Activated naive CD8-positive, alpha-beta T cell treated with anti-CD3 and anti-CD28 coated beads, Interleukin-2, amount 10 ng/mL, durations not matched to agents 7 days and 5 days (primary cell): ENCODE measurements around the gene SEMA3F. TPM values are rescaled to one million over a fixed set of nuclear protein-coding genes. Genes with fewer than 3 reads are reported as not detected.
A peak's percentile ranks its signal among the peaks of the same experiment; 100 is the strongest.

Source experiments
- ATAC-seq: fragments of 150-1000 bp; cut with Tn5 transposase; one replicate; pipeline ENCODE4 v1.10.0; 2021; ENCODE audit warnings: low read depth, moderate library complexity
- POLR2A ChIA-PET: fragments of 350-600 bp; sonication (Branson Sonifier 250); formaldehyde crosslinking; loops from one replicate; lab custom pipeline; 2021; ENCODE audit warnings: antibody characterized with exemption; lab: Charles Lee
- DNase-seq: peaks from one replicate; pipeline ENCODE4 v3.0.0; 2021
- H3K27ac Mint-ChIP-seq: one replicate; pipeline ENCODE4 v1.8.0; 2022; ENCODE audit warnings: mild to moderate bottlenecking, mixed read lengths
- H3K27me3 Mint-ChIP-seq: one replicate; pipeline ENCODE4 v1.8.0; 2022; ENCODE audit warnings: mild to moderate bottlenecking, moderate library complexity, mixed read lengths
- H3K36me3 Mint-ChIP-seq: one replicate; pipeline ENCODE4 v1.8.0; 2021; ENCODE audit warnings: mild to moderate bottlenecking, mixed read lengths
- H3K4me1 Mint-ChIP-seq: one replicate; pipeline ENCODE4 v1.8.0; 2021; ENCODE audit warnings: mixed read lengths
- H3K4me3 Mint-ChIP-seq: one replicate; pipeline ENCODE4 v1.8.0; 2022; ENCODE audit warnings: mild to moderate bottlenecking, moderate library complexity, mixed read lengths
- H3K9me3 Mint-ChIP-seq: one replicate; pipeline ENCODE4 v1.8.0; 2021; ENCODE audit warnings: mixed read lengths
- total RNA-seq, 2 experiments: library from RNA; stranded (reverse); gene quantifications; one replicate each; pipeline ENCODE4 v1.2.3, GENCODE V29; 2021

The SEMA3F gene
- total RNA-seq, 2 experiments from 2014 or later = 0.09 TPM; not detected in 1

DNA sequence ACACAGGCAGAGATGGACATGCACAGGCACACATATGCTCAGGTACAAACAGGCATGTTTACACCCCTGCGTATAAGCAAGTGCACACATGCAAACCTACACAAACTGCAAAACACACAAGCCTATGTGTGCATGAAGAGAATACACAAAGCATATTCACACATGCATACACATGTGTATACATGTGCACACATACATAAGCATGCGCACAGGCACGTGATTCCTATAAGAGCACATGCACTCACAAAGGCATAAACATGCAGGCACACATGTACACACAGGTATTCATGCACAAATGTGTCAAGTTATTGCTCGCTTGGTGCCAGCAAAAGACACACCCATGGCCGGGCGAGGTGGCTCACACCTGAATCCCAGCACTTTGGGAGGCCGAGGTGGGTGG lies 34.9 kb downstream of the SEMA3F start:
- Mint-ChIP-seq H3K9me3 (no peaks in the 10 kb centered on the region), H3K27me3 (peaks cover 15% of the 10 kb centered on the region), H3K4me1 (peaks cover 3% of the 10 kb centered on the region), H3K27ac (no peak overlapping the region), H3K4me3 (no peak overlapping the region), H3K36me3 (no peaks in the 10 kb centered on the region)
- ATAC-seq (no peak), DNase-seq (no peak)
- POLR2A ChIA-PET = interaction anchor here (0.7 kb wide), 1 partner anchor 79 kb away, joined by 3 read pairs; the partner anchor contains the start of gene SEMA3B

DNA sequence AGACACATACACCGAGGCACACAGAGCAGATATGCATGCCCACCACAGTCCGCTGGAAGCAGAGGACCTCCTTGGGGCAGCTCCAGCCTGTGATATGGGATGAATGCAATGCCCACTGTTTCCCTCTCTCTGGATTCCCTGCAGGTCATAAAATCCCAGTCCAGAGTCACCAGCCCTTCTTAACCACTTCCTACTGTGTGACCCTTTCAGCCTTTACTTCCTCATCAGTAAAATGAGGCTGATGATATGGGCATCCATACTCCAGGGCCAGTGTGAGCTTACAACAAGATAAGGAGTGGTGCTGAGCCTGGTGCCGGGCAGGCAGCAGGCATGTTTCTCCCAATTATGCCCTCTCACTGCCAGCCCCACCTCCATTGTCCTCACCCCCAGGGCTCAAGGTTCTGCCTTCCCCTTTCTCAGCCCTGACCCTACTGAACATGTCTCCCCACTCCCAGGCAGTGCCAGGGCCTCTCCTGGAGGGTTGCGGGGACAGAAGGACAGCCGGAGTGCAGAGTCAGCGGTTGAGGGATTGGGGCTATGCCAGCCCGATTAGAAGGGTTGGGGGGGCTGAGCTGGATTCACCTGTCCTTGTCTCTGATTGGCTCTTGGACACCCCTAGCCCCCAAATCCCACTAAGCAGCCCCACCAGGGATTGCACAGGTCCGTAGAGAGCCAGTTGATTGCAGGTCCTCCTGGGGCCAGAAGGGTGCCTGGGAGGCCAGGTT lies 36.0 kb downstream of the SEMA3F start, which contains the start of gene GNAT1:
GNAT1 (plus strand) TSS at position 675 of the 725 bp plus-strand sequence. CDS start 116 bp downstream, outside the sequence.
- Mint-ChIP-seq H3K4me1 (peaks cover 3% of the 10 kb centered on the region), H3K4me3 (no peak within 1 kb of the TSS), H3K9me3 (no peaks in the 10 kb centered on the region), H3K36me3 (no peaks in the 10 kb centered on the region), H3K27ac (no peak within 1 kb of the TSS), H3K27me3 (peaks cover 16% of the 10 kb centered on the region)
- POLR2A ChIA-PET = interaction anchor here (0.6 to 0.7 kb wide), 2 partner anchors 78 to 93 kb away, joined by 3 to 4 read pairs; partner anchors contain the start of gene SEMA3B
- ATAC-seq = no peak
- DNase-seq = no peak

DNA sequence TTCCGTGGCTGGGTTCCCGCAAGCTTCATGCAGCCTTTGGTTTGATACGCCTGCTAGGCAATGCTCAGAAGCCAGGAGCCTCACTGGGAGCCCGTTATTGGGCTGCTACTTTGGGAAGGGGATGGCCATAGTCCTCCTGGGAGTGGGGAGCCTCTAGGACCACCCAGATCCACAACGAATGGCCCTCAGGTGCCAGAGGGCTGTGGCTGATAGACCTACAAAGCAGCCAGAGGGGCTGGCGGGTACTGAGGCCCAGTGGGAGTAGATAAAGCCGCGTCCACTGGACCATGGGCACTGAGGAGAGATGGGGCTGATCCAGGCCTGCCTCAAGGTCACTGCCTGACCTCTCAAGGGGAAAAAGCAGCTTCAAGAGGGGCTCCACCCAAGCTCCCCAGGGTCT lies 37.0 kb downstream of the SEMA3F start:
- peaks cover 3% of the 10 kb centered on the region for H3K4me1 Mint-ChIP-seq
- H3K36me3 Mint-ChIP-seq = no peaks in the 10 kb centered on the region
- POLR2A ChIA-PET = no interaction called here
- H3K27ac Mint-ChIP-seq = no peak overlapping the region
- ATAC-seq (no peak), DNase-seq (no peak)
- no peaks in the 10 kb centered on the region for H3K9me3 Mint-ChIP-seq
- H3K4me3 Mint-ChIP-seq = no peak overlapping the region
- peaks cover 20% of the 10 kb centered on the region for H3K27me3 Mint-ChIP-seq

DNA sequence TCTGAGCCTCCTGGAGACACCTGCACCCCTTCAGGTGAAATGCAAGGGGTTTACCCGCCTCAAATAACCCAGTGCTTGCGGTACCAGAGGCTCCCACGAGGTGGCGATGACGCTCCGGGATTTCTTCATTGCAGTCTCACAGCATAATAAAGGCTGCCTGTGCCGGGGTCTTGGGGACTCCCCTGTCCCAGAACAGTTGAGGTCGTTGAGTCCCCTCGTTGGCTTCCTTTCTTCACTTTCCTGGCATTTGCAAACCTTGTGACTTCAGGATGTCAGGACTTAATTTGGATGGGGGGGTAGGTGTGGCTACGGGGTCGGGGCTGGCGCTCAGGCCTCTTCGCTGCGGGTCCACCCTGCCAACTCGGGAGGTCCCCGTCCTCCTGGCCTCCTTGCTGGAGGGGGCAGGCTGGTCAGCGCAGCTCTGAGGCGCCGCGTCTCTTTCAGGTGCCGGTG lies 37.6 kb downstream of the SEMA3F start:
- H3K27ac Mint-ChIP-seq = no peak overlapping the region
- ATAC-seq (peak; percentile 36), DNase-seq (peak; percentile 90)
- H3K9me3 Mint-ChIP-seq = no peaks in the 10 kb centered on the region
- H3K36me3 Mint-ChIP-seq = no peaks in the 10 kb centered on the region
- peaks cover 22% of the 10 kb centered on the region for H3K27me3 Mint-ChIP-seq
- POLR2A ChIA-PET = no interaction called here
- no peak overlapping the region for H3K4me3 Mint-ChIP-seq
- peaks cover 3% of the 10 kb centered on the region for H3K4me1 Mint-ChIP-seq

DNA sequence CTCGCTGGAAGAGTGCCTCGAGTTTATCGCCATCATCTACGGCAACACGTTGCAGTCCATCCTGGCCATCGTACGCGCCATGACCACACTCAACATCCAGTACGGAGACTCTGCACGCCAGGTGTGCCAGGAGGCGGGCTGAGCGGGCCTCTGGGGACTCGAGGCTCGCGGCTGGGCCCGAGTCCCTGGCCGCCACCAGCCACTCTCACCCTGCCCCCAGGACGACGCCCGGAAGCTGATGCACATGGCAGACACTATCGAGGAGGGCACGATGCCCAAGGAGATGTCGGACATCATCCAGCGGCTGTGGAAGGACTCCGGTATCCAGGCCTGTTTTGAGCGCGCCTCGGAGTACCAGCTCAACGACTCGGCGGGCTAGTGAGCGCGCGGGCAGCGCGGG lies 38.2 kb downstream of the SEMA3F start:
- POLR2A ChIA-PET = interaction anchor here (1.4 to 2.7 kb wide), 2 partner anchors 33 to 67 kb away, joined by 3 to 30 read pairs; no protein-coding TSS in a partner anchor

DNA sequence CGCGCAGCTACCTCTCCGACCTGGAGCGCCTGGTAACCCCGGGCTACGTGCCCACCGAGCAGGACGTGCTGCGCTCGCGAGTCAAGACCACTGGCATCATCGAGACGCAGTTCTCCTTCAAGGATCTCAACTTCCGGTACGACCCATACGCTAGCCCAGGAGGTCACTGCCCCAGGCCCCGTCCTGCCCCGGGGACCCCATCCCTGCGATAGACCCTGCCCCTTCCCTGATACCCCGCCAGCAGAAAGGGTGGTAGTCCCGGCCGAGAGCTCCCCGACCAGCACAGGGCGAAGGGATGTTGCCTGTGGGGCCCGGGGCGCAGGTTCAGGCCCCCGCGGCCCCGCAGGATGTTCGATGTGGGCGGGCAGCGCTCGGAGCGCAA lies 38.6 kb downstream of the SEMA3F start:
- no peak for ATAC-seq
- H3K27me3 Mint-ChIP-seq = peaks cover 26% of the 10 kb centered on the region
- H3K27ac Mint-ChIP-seq = no peak overlapping the region
- DNase-seq = peak; percentile 50
- H3K4me3 Mint-ChIP-seq = no peak overlapping the region
- H3K36me3 Mint-ChIP-seq = no peaks in the 10 kb centered on the region
- H3K9me3 Mint-ChIP-seq = no peaks in the 10 kb centered on the region
- H3K4me1 Mint-ChIP-seq = peaks cover 3% of the 10 kb centered on the region
- POLR2A ChIA-PET = interaction anchor here (1.0 to 2.7 kb wide), 4 partner anchors 27 to 82 kb away, joined by 3 to 30 read pairs (median 8); no protein-coding TSS in a partner anchor

More for the DNA sequence above, 38.2 kb downstream of the SEMA3F start:
- no peak overlapping the region for H3K4me3 Mint-ChIP-seq
- H3K4me1 Mint-ChIP-seq = peaks cover 3% of the 10 kb centered on the region
- no peaks in the 10 kb centered on the region for H3K36me3 Mint-ChIP-seq
- peaks cover 24% of the 10 kb centered on the region for H3K27me3 Mint-ChIP-seq
- no peak overlapping the region for H3K27ac Mint-ChIP-seq
- no peaks in the 10 kb centered on the region for H3K9me3 Mint-ChIP-seq
- ATAC-seq (no peak), DNase-seq (no peak)

DNA sequence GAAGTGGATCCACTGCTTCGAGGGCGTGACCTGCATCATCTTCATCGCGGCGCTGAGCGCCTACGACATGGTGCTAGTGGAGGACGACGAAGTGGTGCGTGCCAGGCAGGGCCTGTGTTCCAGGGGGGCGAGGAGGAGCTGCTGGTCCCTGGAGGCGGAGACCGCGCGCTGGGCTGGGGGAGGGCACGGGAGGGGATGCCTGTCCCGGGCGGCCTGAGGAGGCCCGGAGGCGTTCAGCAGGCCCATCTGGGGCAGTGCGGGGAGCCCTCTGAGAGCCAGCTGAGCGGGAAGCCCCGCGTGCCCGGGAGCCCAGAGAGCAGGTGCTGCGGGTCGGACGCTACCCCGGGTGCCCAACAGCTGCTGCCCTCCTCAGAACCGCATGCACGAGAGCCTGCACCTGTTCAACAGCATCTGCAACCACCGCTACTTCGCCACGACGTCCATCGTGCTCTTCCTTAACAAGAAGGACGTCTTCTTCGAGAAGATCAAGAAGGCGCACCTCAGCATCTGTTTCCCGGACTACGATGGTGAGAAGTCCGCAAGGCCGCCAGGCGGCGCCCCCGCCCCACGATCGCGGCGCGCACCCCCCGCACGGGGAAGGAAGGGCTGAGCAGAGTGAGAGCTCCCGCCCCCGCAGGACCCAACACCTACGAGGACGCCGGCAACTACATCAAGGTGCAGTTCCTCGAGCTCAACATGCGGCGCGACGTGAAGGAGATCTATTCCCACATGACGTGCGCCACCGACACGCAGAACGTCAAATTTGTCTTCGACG lies 39.2 kb downstream of the SEMA3F start:
- POLR2A ChIA-PET = interaction anchor here (0.7 to 2.7 kb wide), 9 partner anchors 10 to 82 kb away, joined by 3 to 30 read pairs (median 5); partner anchors contain the start of gene SLC38A3
- Mint-ChIP-seq H3K4me3 (peak overlapping the region; percentile 51), H3K36me3 (no peaks in the 10 kb centered on the region), H3K27me3 (peaks cover 31% of the 10 kb centered on the region), H3K27ac (no peak overlapping the region), H3K9me3 (no peaks in the 10 kb centered on the region), H3K4me1 (peaks cover 3% of the 10 kb centered on the region)
- ATAC-seq (peak; percentile 89), DNase-seq (peak; percentile 89)

DNA sequence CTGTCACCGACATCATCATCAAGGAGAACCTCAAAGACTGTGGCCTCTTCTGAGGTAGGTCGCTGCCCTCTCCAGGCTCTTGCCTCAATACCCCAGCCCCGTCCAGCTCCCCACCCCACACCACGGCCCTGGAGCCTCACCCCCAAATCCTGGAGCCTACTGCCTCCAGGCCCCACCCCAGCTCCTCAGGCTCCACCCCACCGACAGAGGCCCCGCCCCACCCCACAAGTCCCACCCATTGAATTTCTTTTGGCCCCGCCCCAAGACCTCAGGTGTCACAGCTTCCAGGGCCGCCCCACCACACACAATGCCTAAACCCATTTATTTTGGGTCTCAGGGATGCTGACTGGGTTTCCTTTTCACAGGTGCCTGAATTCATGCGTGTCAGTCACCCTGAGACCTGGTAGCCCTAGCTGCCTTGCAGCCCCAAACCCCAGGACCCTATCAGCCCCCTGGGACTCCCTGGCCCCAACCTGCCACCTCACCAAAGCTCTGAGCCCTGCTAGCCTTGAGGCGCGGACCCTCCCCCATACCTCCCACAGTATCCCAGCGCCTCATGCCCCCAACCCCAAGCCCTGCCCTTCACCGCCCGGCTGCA lies 39.9 kb downstream of the SEMA3F start:
- ATAC-seq = peak; percentile 32
- no peaks in the 10 kb centered on the region for H3K36me3 Mint-ChIP-seq
- no peak overlapping the region for H3K27ac Mint-ChIP-seq
- POLR2A ChIA-PET = interaction anchor here (0.7 to 2.7 kb wide), 9 partner anchors 9 to 81 kb away, joined by 3 to 30 read pairs (median 5); partner anchors contain the start of gene SLC38A3
- H3K4me3 Mint-ChIP-seq = peak overlapping the region; percentile 51
- H3K27me3 Mint-ChIP-seq = peaks cover 31% of the 10 kb centered on the region
- DNase-seq = peak; percentile 58
- peaks cover 3% of the 10 kb centered on the region for H3K4me1 Mint-ChIP-seq
- H3K9me3 Mint-ChIP-seq = no peaks in the 10 kb centered on the region

DNA sequence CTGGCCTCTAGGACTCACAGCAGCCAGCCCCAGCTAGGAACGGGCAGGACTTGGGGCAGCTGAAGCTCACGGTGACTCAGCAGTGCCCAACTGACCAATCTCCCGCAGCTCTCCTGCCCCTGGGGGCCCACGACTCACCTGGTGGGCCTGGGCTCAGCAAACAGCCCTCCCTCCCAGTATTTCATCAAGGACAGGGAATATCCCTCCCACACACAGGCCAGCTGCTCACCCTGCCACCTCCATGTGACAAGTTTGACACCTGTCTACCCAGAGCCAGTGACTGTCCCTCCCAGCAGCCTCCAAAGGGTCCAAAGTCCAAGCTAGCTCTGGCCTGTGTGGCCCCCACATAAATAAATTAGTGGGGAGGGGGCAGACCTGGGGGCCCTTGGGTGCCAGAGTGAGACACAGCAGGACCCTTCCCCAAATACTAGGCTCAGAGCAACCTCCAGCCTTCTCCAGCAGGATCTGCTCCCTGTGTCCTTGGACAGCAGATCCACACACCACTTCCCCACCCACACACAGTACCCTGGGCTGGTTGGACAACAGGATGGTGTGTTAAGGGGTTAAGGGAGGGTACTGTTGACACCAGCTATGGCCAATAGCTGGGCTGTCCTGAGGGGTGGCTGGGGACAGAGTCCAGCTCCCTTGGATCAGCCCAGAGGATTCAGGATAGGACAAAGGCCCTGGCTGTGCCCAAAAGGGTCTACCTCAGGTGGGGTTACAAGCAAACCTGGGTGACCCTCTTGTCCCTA lies 40.6 kb downstream of the SEMA3F start:
- no peak overlapping the region for H3K27ac Mint-ChIP-seq

DNA sequence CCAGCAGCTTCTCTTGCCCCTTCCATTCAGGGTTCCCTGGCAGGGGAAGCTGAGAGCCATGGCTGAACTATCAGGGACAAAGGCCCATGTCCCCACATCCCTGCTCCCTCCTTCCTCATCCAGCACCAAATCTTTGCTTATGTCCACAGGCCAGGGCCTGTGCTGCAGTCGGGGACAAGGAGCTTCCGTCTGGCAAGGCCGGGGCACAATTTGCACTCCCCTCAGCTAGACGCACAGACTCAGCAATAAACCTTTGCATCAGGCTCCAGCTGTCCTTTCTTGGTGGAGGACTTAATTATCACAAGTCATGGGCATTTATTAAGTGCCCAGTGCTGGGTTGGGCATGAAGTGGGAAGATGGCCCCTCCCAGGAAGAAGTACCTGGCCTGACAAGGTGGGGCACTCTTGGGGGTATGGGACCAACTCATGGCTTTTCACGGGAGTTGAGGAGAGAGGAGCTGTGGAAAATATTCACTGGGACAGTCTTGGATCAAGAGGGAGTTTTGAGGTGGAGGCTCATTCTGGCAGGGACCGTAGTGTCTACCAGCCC lies 41.2 kb downstream of the SEMA3F start:
- H3K27me3 Mint-ChIP-seq = peaks cover 30% of the 10 kb centered on the region
- no peaks in the 10 kb centered on the region for H3K9me3 Mint-ChIP-seq
- ATAC-seq (no peak), DNase-seq (no peak)
- H3K4me3 Mint-ChIP-seq = no peak overlapping the region
- H3K27ac Mint-ChIP-seq = no peak overlapping the region
- H3K36me3 Mint-ChIP-seq = no peaks in the 10 kb centered on the region
- peaks cover 3% of the 10 kb centered on the region for H3K4me1 Mint-ChIP-seq
- POLR2A ChIA-PET = interaction anchor here (2.2 kb wide), 2 partner anchors 8 to 50 kb away, joined by 8 to 10 read pairs; partner anchors contain the start of gene SLC38A3

More for the DNA sequence above, 40.6 kb downstream of the SEMA3F start:
- H3K9me3 Mint-ChIP-seq = no peaks in the 10 kb centered on the region
- POLR2A ChIA-PET = interaction anchor here (1.5 to 2.7 kb wide), 5 partner anchors 9 to 51 kb away, joined by 5 to 30 read pairs (median 10); partner anchors contain the start of gene SLC38A3
- H3K4me3 Mint-ChIP-seq = no peak overlapping the region
- DNase-seq (no peak), ATAC-seq (no peak)
- H3K27me3 Mint-ChIP-seq = peaks cover 30% of the 10 kb centered on the region
- no peaks in the 10 kb centered on the region for H3K36me3 Mint-ChIP-seq
- peaks cover 3% of the 10 kb centered on the region for H3K4me1 Mint-ChIP-seq

DNA sequence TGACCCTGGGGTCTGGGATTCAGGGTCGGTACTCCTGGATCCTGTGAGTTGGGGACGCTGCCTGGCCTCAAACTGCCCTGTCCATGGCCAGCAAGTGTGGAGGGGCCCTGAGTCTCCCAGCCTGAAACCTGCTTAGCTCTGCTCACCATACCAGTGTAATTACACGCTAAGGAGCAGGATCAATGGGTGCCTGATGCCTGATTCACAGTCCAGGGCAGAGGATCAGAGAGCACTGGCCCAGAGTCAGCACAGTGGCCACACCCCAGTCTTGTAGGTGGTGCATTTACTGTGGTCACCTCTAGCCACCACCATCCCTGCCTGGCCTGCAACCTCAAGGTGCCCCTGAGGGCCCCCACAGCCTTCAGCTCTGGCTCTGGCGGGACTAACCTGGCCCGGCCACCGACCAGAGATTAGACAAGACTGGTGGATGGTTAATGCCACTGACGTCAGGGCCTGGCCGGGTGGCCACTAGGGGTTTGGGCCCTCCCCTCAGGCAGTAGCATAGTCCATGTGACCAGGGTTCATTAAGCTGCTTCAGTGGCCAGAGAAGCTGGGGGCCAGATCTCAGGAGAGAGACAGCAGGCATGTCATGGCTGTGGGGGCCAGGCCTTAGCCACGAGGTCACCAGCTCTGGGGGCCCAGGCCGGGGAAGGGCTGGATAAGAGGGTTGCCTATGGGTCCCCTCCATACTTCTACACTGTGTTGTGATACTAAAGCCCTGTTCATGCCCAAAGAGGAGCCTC lies 46.6 kb downstream of the SEMA3F start:
- POLR2A ChIA-PET = interaction anchor here (0.6 kb wide), 1 partner anchor 15 kb away, joined by 3 read pairs; no protein-coding TSS in a partner anchor
- ATAC-seq = no peak
- H3K27me3 Mint-ChIP-seq = peaks cover 47% of the 10 kb centered on the region

More for the DNA sequence above, 46.6 kb downstream of the SEMA3F start:
- Mint-ChIP-seq H3K9me3 (no peaks in the 10 kb centered on the region), H3K27ac (no peak overlapping the region), H3K4me3 (no peak overlapping the region), H3K4me1 (no peaks in the 10 kb centered on the region), H3K36me3 (no peaks in the 10 kb centered on the region)
- DNase-seq = no peak
